Activated CD4-positive, CD25-positive, alpha-beta regulatory T cell treated with anti-CD3 and anti-CD28 coated beads, Interleukin-2, amount 50 U/mL, for 72 hours (primary cell): ENCODE measurements around the gene SELENOT.

Experiments
- DNase-seq: peaks from one replicate; pipeline ENCODE4 v3.0.0; 2021

SELENOT gene

DNA sequence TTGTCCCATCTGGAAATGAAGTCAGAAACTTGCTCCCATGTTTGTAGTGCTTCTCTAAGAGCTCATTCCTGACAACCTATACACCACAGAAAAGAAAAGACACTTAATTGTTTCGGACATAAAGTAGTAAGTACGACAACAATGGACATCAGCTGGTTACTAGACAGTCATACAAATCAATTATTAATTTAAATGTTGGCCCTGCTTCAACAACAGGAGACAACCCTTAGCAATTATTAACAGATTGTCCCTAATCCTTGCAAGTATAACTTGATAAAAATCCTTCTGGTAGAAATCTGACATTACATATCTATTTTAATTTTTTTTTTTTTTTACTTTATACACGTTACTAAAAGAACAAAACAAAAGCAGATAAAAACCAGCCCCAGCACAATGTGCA lies 70.8 kb downstream of the SELENOT start:
- no peak for DNase-seq

GRCh38 chr3:150675587-150675986 lies 72.5 kb downstream of the SELENOT start:
- DNase-seq = no peak
